ENCODE measurements around the gene MAP4K4.

MAP4K4 gene

GRCh38 chr2:101850450-101850849, 152.9 kb downstream of the MAP4K4 start:
- in situ Hi-C loops (cut with MboI; ENCODE audit: low pct_unique_long_range_greater_than_20kb, low sequenced_read_pairs, unreplicated experiment), result no loop called here
- no peak for TF ChIP-seq CTCF (IDR thresholded peaks at IDR 0.05; ENCODE audit: extremely low read depth, insufficient read depth, missing control alignments)
- DNase-seq (ENCODE audit: low spot score), result no peak

- in situ Hi-C loops (cut with MboI; ENCODE audit: low pct_unique_long_range_greater_than_20kb, low sequenced_read_pairs, unreplicated experiment), result no loop called here
- TF ChIP-seq CTCF (IDR thresholded peaks at IDR 0.05; ENCODE audit: extremely low read depth, insufficient read depth, missing control alignments), result no peak
- no peak for DNase-seq (ENCODE audit: low spot score)
These were observed 153.5 kb downstream of the MAP4K4 start for GRCh38 chr2:101850991-101851390.

GRCh38 chr2:101852824-101853223, 155.3 kb downstream of the MAP4K4 start:
- no peak for TF ChIP-seq CTCF (IDR thresholded peaks at IDR 0.05; ENCODE audit: extremely low read depth, insufficient read depth, missing control alignments)
- in situ Hi-C loops (cut with MboI; ENCODE audit: low pct_unique_long_range_greater_than_20kb, low sequenced_read_pairs, unreplicated experiment), result no loop called here
- no peak for DNase-seq (ENCODE audit: low spot score)

- TF ChIP-seq CTCF (IDR thresholded peaks at IDR 0.05; ENCODE audit: extremely low read depth, insufficient read depth, missing control alignments), result no peak
- in situ Hi-C loops (cut with MboI; ENCODE audit: low pct_unique_long_range_greater_than_20kb, low sequenced_read_pairs, unreplicated experiment), result no loop called here
- DNase-seq (ENCODE audit: low spot score), result no peak
These were observed 157.4 kb downstream of the MAP4K4 start for GRCh38 chr2:101854877-101855276.

GRCh38 chr2:101855776-101856175, 158.3 kb downstream of the MAP4K4 start:
- no peak for TF ChIP-seq CTCF (IDR thresholded peaks at IDR 0.05; ENCODE audit: extremely low read depth, insufficient read depth, missing control alignments)
- DNase-seq (ENCODE audit: low spot score), result no peak
- in situ Hi-C loops (cut with MboI; ENCODE audit: low pct_unique_long_range_greater_than_20kb, low sequenced_read_pairs, unreplicated experiment), result no loop called here

GRCh38 chr2:101858246-101858645, 160.7 kb downstream of the MAP4K4 start:
- no peak for DNase-seq (ENCODE audit: low spot score)
- in situ Hi-C loops (cut with MboI; ENCODE audit: low pct_unique_long_range_greater_than_20kb, low sequenced_read_pairs, unreplicated experiment), result no loop called here
- no peak for TF ChIP-seq CTCF (IDR thresholded peaks at IDR 0.05; ENCODE audit: extremely low read depth, insufficient read depth, missing control alignments)

- in situ Hi-C loops (cut with MboI; ENCODE audit: low pct_unique_long_range_greater_than_20kb, low sequenced_read_pairs, unreplicated experiment), result no loop called here
- no peak for TF ChIP-seq CTCF (IDR thresholded peaks at IDR 0.05; ENCODE audit: extremely low read depth, insufficient read depth, missing control alignments)
- no peak for DNase-seq (ENCODE audit: low spot score)
These were observed 161.4 kb downstream of the MAP4K4 start for GRCh38 chr2:101858910-101859309.

Data from GM13977 (cell line).